Brain microvascular endothelial cell (primary cell): ENCODE data around the gene ST3GAL5.
A peak's percentile ranks its signal among the peaks of the same experiment; 100 is the strongest.

Source experiments
- DNase-seq: peaks from one replicate; pipeline ENCODE4 v3.0.0-alpha.2; 2020
- H3K27ac ChIP-seq: fragments of 250-450 bp; sonication (Bioruptor Pico); 2 replicates; pipeline ENCODE4 v1.5.1; 2020; ENCODE audit warnings: mild to moderate bottlenecking, moderate library complexity
- H3K27me3 ChIP-seq: fragments of 250-450 bp; sonication (Bioruptor Pico); replicated peaks from 2 replicates; pipeline ENCODE4 v1.5.1; 2020; ENCODE audit warnings: mild to moderate bottlenecking
- H3K36me3 ChIP-seq: fragments of 250-450 bp; sonication (Bioruptor Pico); replicated peaks from 2 replicates; pipeline ENCODE4 v1.5.1; 2020; ENCODE audit warnings: mild to moderate bottlenecking
- H3K4me3 ChIP-seq: 2 replicates; pipeline ENCODE4 v1.5.1; 2011; ENCODE audit warnings: low read depth, mild to moderate bottlenecking, control low read depth, low read length, moderate library complexity
- CTCF ChIP-seq: IDR thresholded peaks from 2 replicates; pipeline ENCODE4 v1.5.1; 2011; ENCODE audit warnings: low read depth, mild to moderate bottlenecking, moderate library complexity, low read length, control low read depth, inconsistent platforms; ENCODE audit errors: missing control alignments
- in situ Hi-C: cut with HindIII; loops from 2 replicates; pipeline ENCODE4 v1.10.0; 2017; ENCODE audit warnings: low sequenced_read_pairs, low pct_ligation_motif_present

ST3GAL5 gene

GRCh38 chr2:85794038-85794441 lies 94.8 kb downstream of the ST3GAL5 start:
- DNase-seq: no peak
- no peaks in the 10 kb centered on the region for H3K27me3 ChIP-seq
- no peak overlapping the region for H3K27ac ChIP-seq
- H3K36me3 ChIP-seq: no peaks in the 10 kb centered on the region
- no peak for TF ChIP-seq CTCF
- in situ Hi-C loops: no loop called here
- H3K4me3 ChIP-seq: no peak overlapping the region

- Histone ChIP-seq H3K27ac (no peak overlapping the region), H3K27me3 (no peaks in the 10 kb centered on the region), H3K4me3 (no peak overlapping the region), H3K36me3 (no peaks in the 10 kb centered on the region)
- in situ Hi-C loops: no loop called here
- DNase-seq: no peak
- TF ChIP-seq CTCF: no peak
Measured at GRCh38 chr2:85793584-85793983, 95.2 kb downstream of the ST3GAL5 start.

GRCh38 chr2:85792783-85793441 lies 95.9 kb downstream of the ST3GAL5 start:
- Histone ChIP-seq H3K27ac (no peak overlapping the region), H3K27me3 (no peaks in the 10 kb centered on the region), H3K4me3 (no peak overlapping the region), H3K36me3 (no peaks in the 10 kb centered on the region)
- no peak for TF ChIP-seq CTCF
- DNase-seq: peak; percentile 73
- in situ Hi-C loops: no loop called here

GRCh38 chr2:85791704-85792565 lies 96.9 kb downstream of the ST3GAL5 start:
- Histone ChIP-seq H3K27me3 (no peaks in the 10 kb centered on the region), H3K36me3 (no peaks in the 10 kb centered on the region), H3K4me3 (no peak overlapping the region), H3K27ac (no peak overlapping the region)
- no peak for TF ChIP-seq CTCF
- in situ Hi-C loops: no loop called here
- DNase-seq: no peak

- no peaks in the 10 kb centered on the region for H3K36me3 ChIP-seq
- H3K4me3 ChIP-seq: no peak overlapping the region
- H3K27ac ChIP-seq: no peak overlapping the region
- no peak for TF ChIP-seq CTCF
- in situ Hi-C loops: no loop called here
- no peaks in the 10 kb centered on the region for H3K27me3 ChIP-seq
- DNase-seq: no peak
Measured at GRCh38 chr2:85790499-85791188, 98.1 kb downstream of the ST3GAL5 start.
